ENCODE results near the gene ESRP2. TPM values are rescaled to one million over a fixed set of nuclear protein-coding genes. Genes with fewer than 3 reads are reported as not detected.

ESRP2 gene
- total RNA-seq (2021; ENCODE audit: unreplicated experiment), result 27.0 TPM
- 18.5 TPM for polyA plus RNA-seq (2012; ENCODE audit: insufficient read length)
- percentile 55 among the genes with signal in this experiment for Bru-seq, nascent RNA
- percentile 79 among the genes with signal in this experiment for BruChase-seq, experiment 1, labeled RNA remaining after a 2-hour chase
- percentile 80 among the genes with signal in this experiment for BruChase-seq, experiment 2, labeled RNA remaining after a 6-hour chase
- long read RNA-seq, partial matches to known transcripts, result 19 of 29 reads
- long read RNA-seq, other reads (novel, unspliced or antisense), result 7 of 29 reads

GRCh38 chr16:68235887-68236136 lies at the start of gene ESRP2:
Gene ESRP2 (minus strand): TSS chr16:68236127. CDS start chr16:68236045, 82 bp downstream.
- H3K4me3 ChIP-seq (ENCODE audit: low read depth in 2 of 2, low read length in 2 of 2), result peak within 1 kb of the TSS; percentile 62 to 76
- TF ChIP-seq POLR2AphosphoS5 (IDR thresholded peaks at IDR 0.05; ENCODE audit: low read depth, low read length) (no peak), CTCF (IDR thresholded peaks at IDR 0.05) (no peak), SIN3A (IDR thresholded peaks at IDR 0.05; ENCODE audit: borderline replicate concordance, insufficient read depth, low read depth, low read length) (0 out of 2 replicates have a peak, but pooled peaks have one; percentile 17), TCF7L2 (IDR thresholded peaks at IDR 0.05; ENCODE audit: low read depth, low read length) (no peak)
- TF ChIP-seq, protein P1, sequence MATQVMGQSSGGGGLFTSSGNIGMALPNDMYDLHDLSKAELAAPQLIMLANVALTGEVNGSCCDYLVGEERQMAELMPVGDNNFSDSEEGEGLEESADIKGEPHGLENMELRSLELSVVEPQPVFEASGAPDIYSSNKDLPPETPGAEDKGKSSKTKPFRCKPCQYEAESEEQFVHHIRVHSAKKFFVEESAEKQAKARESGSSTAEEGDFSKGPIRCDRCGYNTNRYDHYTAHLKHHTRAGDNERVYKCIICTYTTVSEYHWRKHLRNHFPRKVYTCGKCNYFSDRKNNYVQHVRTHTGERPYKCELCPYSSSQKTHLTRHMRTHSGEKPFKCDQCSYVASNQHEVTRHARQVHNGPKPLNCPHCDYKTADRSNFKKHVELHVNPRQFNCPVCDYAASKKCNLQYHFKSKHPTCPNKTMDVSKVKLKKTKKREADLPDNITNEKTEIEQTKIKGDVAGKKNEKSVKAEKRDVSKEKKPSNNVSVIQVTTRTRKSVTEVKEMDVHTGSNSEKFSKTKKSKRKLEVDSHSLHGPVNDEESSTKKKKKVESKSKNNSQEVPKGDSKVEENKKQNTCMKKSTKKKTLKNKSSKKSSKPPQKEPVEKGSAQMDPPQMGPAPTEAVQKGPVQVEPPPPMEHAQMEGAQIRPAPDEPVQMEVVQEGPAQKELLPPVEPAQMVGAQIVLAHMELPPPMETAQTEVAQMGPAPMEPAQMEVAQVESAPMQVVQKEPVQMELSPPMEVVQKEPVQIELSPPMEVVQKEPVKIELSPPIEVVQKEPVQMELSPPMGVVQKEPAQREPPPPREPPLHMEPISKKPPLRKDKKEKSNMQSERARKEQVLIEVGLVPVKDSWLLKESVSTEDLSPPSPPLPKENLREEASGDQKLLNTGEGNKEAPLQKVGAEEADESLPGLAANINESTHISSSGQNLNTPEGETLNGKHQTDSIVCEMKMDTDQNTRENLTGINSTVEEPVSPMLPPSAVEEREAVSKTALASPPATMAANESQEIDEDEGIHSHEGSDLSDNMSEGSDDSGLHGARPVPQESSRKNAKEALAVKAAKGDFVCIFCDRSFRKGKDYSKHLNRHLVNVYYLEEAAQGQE (IDR thresholded peaks at IDR 0.05; ENCODE audit: insufficient read depth in 1 of 2, low read depth in 2 of 2, low read length in 1 of 2), result no peak
- peaks cover 8% of the 10 kb centered on the region for H3K4me1 ChIP-seq (ENCODE audit: control insufficient read depth, insufficient read depth, low read length)
- H3K27me3 ChIP-seq (ENCODE audit: control insufficient read depth, insufficient read depth, low read length), result no peaks in the 10 kb centered on the region
- H3K27ac ChIP-seq (ENCODE audit: low read length), result peak within 1 kb of the TSS; percentile 93
- CTCF ChIA-PET, result no interaction called here
- intact Hi-C loops (cut with micrococcal nuclease; ENCODE audit: unreplicated experiment), result no loop called here
- in situ Hi-C loops (cut with HindIII; ENCODE audit: low pct_unique_long_range_greater_than_20kb, low sequenced_read_pairs), result no loop called here
- ATAC-seq (no peak), DNase-seq (ENCODE audit: low read depth, low spot score) (no peak)
- no TSS peak for BruUV-seq (replicated peaks)
- H3K36me3 ChIP-seq (ENCODE audit: control insufficient read depth, insufficient read depth, low read length), result no peaks in the 10 kb centered on the region; the same call in 1 of the 2 replicates
- no peaks in the 10 kb centered on the region for H3K9me3 ChIP-seq (ENCODE audit: control insufficient read depth, insufficient read depth, low read depth, low read length)
- POLR2A ChIA-PET, result no interaction called here

- no peak for ATAC-seq
- ChIA-PET POLR2A (no interaction called here), CTCF (no interaction called here)
- in situ Hi-C loops (cut with HindIII; ENCODE audit: low pct_unique_long_range_greater_than_20kb, low sequenced_read_pairs), result no loop called here
- Histone ChIP-seq H3K27ac (ENCODE audit: low read length) (no peak overlapping the region), H3K27me3 (ENCODE audit: control insufficient read depth, insufficient read depth, low read length) (no peaks in the 10 kb centered on the region), H3K4me1 (ENCODE audit: control insufficient read depth, insufficient read depth, low read length) (no peaks in the 10 kb centered on the region), H3K4me3 (ENCODE audit: low read depth in 2 of 2, low read length in 2 of 2) (no peak overlapping the region), H3K36me3 (ENCODE audit: control insufficient read depth, insufficient read depth, low read length) (no peaks in the 10 kb centered on the region; the same call in 1 of the 2 replicates), H3K9me3 (ENCODE audit: control insufficient read depth, insufficient read depth, low read depth, low read length) (no peaks in the 10 kb centered on the region)
- intact Hi-C loops (cut with micrococcal nuclease; ENCODE audit: unreplicated experiment), result no loop called here
- DNase-seq (ENCODE audit: low read depth, low spot score), result no peak
- no TSS peak for BruUV-seq (replicated peaks)
- no peak for TF ChIP-seq TCF7L2 (IDR thresholded peaks at IDR 0.05; ENCODE audit: low read depth, low read length)
- no peak for TF ChIP-seq POLR2AphosphoS5 (IDR thresholded peaks at IDR 0.05; ENCODE audit: low read depth, low read length)
- no peak for TF ChIP-seq CTCF (IDR thresholded peaks at IDR 0.05)
- TF ChIP-seq, protein P1 (IDR thresholded peaks at IDR 0.05; ENCODE audit: insufficient read depth in 1 of 2, low read depth in 2 of 2, low read length in 1 of 2), result no peak
- no peak for TF ChIP-seq SIN3A (IDR thresholded peaks at IDR 0.05; ENCODE audit: borderline replicate concordance, insufficient read depth, low read depth, low read length)
Observed at GRCh38 chr16:68285683-68286082, 49.8 kb upstream of the ESRP2 start.
